ENCODE data around the gene SIK3.

Gene SIK3

DNA sequence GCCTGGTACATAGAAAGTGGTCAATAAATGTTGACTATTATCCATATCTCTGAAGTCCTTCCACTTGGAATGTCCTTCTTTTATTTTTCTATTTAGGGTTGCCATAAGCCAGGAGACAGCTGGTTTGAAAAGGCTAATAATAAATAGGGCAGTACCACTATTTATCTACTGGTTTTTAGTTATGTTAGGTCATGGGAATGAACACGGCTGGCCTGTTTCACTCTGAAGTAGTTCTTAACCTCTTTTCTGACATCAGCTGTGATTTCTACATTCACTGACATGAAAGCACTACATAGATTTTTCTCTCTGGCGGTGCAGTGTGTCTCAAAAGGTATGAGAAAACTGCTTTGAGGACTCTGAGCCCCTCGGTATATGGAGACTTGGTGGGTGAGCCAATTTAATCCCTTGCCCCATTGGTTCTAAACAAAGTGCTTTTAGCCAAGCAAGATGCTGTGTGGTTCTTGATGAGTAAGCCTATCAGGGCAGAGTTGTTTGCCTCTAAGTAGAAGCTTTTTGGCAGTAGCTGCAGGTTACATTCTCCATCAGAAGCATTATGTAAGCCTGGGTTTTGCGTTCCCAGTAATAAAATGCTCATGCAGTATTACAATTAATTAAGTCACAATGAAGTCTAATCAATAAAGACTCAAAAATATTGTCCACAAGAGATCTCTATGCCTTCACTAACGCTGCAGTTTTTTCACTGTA, 212.1 kb downstream of the SIK3 start:
- no peak for DNase-seq

DNA sequence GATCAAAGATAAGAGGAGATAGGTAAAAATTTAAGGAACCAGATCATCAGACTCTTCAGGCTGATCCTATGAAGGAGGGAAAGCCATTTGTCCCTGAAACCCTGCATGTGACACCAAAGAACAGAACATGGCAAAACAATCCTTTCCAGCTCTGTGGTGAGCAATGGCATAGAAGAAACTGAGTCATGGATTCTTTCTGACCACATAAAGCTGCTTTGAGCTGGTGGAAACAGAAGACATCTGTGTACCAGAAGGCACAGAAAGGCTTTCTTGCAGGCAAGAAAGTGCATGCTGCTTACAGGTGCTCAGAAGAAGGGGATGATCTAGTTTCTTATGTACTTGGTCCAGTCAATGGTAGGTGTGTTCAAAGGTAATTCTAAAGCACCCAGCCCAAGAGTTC, 215.8 kb downstream of the SIK3 start:
- DNase-seq = no peak

DNA sequence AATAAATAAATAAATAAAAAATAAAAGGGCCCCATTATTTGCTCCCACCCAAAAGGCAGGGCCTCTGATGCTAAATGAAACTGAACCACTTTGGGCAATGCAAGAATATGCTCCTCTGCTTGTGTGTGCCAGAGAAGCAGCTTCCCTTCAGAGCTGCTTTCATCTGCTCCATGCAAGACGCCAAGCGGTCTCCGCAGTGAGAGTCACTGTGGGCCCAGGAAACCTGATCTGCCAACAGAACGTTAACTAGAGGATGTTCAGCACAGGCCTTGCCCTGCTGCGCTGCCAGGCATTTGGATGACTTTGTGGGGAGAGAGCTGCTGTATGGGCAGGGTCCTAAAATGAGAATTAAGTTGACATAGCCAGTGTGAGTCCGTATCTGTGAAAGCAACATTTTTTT, 217.1 kb downstream of the SIK3 start:
- DNase-seq = no peak

DNA sequence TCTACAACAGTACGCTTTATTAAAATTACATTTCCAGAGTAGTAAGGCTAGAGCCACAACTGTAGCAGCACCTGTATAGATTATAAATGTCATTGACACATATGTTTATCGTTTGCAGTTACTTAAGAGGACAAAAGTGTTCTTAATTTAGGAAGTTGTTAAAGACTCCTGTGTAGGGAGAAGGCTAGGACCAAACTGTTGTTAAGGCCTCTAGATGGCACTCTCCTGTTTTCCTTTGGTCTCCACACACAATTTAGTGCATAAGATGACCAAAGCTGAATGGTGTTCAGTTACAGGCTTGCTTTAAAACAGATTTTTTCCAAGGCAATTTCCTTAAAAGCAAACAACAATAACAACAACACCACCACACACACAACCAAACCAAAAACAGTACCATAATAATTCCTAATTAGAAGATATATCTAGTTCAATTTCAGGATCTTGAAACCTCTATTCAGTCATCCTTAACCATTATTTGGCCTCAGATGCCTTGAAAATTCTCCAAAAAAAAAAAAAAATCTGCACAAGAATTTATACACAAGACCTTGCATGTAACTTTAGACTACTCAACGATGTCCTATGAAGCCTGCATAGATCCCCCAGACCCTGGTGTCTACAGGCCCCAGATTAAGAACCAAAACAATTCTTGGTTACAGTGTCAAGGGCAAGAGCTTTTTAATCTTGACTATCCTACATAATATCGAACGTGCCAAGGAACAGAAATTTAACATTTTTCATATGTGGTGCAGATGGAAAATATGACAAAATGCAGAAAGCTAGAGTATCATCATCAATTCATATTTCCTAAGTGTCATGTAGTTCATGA, 218.2 kb downstream of the SIK3 start:
- DNase-seq = peak; percentile 24

DNA sequence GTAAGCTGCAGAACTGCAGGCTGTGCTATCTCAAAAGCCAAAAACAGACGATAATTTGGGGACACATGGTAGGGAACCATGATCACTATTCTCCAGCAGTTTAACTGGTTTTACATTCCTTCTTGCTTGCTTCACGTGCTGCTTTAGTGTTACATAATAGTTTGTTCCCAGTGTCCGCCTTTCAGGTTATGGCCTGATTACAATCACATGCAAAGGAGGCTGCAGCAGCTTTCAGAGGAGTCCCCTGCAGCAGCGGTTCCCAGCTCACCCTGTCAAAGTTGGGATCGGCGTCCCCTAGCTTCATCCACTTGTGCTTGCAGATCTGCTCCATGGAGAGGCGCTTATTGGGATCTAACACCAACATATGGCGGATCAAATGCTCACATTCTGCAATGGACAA, 221.6 kb downstream of the SIK3 start:
- no peak for DNase-seq

DNA sequence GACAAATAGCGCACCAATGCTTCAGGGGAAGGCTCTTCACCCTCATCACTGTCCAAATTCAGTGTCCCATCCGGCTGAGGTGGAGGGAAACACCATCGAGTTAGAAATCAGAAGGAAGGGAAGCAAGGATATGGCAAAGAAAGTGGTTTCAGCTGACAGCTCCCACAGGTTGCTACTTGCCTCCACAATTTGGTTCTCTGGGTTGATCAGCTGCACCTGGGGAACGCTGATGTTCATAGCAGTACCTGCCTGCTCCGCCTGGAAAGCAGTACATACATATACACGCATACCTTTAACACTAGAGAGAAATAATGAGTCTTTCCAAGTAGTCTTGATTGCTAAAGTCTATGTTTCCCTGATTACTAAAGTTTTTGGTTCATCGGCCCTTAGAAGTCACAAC, 223.0 kb downstream of the SIK3 start:
- DNase-seq = no peak

DNA sequence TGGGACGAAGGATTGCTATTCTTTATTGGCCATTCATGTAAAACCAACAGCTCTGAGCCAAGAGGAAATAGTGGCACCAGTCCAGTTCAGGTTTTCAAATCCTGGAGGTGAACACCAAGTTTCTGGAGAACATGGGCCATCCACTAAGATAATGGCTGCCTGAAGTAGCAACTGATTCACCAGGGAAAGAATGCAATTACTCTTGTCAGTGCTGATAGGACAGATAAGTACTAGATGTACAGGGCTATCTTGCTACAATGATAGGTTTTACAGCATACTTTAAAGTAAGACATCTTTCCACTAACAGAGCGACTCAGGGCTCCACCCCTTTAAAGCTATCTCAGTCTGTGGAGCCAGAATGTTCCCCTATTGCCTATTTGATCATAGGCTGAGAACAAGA, 224.0 kb downstream of the SIK3 start:
- DNase-seq = no peak

DNA sequence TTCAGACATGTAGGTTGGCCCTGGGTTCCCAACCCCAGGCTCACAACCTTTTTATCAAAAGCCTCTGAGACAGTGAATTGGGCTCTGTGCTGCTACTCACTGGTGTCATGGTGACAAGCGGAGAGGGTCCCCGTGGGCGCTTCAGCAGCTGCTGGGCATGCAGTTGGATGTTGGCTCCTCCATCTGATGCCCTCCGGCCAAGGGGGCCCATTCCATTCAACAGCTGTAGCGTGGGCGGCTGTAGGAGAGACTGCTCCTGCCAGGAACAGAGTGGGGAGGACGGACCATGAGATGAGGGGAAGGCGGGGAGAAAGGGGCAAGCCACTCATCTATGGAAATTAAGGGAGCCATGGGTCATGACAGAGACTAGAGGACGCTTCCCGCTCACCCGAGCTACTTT, 224.8 kb downstream of the SIK3 start:
- no peak for DNase-seq

DNA sequence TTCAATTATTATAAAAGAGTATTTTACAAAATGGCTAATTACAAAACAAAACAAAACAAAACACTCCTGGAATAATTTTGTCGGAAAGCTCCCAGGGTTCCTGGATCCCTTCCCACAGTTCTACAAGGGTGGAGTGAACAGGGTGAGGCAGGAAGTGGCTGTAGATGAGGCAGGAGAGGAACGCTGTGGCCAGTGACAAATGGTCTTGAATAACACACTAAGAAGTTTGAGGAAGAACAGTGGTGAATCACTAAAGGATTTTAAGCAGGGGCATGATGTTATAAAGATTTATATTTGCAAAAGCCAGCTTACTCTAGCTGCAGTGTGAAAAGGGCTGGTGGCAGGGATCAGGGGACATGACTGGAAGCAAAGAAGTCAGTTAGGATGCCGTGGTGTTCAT, 227.0 kb downstream of the SIK3 start:
- no peak for DNase-seq

DNA sequence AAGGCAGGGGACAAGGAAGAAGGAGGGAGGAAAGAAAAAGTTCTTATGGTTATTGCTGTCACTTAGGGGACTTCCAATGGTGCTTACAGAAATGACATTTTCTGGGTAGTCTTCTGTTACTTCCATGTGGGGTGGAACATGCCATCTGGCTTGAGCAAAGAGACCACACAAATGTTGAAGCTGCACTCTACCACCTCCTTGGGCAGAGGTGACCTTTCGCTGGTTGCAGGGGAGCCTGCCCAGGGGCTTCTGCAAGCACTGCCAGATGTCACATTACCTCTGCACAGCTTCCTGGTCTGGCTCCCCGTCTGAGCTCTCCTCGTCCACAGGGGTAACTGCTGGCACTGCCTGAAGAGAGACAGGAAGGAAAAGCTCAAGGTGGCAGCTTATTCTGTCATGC, 228.2 kb downstream of the SIK3 start:
- no peak for DNase-seq

DNA sequence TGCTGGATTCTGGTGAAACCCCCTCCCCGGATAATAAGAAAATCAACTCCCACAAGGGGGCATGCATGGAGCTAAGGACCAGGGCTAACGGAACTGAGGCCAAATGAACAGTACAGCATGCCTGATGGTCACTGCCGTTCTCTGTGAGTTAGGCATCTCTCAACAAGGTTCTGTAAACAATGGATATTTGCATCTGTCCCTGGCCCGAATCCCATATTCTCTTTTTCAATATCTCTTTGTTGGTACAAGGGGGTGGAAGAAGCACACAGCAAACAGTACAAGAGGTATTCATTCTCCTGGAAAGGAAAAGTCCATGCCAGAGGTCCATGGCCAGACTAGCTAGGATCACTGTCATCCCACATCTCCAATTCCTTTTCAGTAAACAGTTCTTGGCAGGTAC, 228.6 kb downstream of the SIK3 start:
- DNase-seq = no peak

DNA sequence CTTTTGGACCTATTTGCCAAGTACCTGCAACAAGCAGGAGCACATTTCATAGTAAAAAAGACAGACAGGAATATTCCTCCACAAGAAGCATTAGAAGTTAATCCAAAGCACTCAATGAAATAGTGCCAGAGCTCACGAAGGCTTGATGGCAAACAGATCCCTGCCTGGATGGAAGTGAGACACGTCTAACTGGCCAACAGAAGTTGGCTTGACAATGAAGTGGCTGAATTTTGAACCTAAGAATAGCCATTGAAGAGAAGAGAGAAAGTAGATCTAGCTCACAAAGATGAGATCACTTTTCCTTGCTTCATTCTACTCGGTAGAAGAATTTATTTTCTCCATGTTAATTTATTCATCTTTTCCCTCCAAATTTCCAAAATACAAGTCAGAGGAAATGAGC, 230.2 kb downstream of the SIK3 start:
- DNase-seq = no peak

DNA sequence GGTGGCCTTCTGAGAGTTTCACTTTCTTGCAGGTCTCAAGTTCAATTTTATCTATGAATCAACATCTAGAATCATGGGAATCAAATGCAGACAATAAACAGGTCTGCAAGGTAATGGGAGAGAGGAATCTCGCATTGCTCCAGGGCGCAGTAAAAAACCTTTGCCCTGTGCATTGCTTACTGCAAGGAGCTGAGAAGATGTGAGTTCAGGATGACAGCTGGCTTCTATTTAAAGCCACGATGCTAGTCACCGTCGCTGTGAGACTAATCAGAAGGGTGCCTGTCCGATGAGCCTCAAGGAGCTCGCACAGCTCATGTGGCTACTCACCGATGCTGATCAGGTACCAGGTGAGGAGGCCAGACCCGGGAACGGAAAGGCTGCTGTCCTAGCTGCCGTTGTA, 230.6 kb downstream of the SIK3 start:
- no peak for DNase-seq

DNA sequence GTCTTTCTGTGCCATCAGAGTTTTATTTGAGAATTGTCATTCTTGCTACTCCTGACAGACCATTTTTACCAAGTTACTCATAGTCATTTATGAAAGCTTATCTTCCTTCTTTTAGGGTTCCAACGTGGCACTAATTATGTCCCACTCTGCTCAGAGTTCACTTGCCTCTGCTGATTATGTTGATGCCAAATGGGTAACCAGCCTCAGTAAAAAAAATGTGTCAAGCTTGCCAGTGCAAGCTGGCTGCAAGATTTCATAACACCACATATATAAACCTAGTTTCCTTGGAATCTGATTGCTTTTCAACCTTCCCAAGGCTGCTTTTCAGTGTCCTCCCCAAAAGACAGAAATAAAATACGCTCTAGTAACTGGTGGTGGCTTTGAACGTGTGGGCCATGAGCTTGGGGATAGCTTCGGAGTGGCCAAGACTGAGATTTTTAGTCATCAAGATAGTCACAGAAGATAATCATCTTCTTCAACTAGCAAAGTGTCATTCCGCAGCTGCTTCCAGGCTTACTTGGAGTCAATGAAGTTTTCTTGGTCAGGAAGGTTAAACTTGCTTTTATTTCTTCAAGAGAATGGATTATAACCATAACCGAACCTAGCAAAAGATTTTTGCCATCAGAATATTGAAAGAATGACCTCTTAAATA, 231.3 kb downstream of the SIK3 start:
- no peak for DNase-seq

DNA sequence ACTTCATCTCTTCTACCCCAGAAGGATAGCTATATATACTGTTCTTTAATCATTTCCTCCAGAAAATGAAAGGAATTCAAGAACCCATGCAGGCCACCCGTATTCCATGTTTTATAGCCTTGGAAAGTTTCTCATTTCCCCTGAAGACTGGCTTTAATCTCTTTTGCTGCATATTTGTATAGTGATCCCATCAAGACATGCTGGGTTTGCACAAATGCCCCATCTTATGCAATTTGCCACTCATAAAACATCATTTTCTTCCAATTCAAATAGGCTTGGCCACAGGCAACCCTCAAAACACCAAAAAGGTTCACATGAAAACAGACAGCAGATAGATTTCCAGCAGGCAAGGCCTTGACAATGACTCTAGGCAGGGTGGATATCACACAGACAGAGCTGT, 232.5 kb downstream of the SIK3 start:
- DNase-seq = no peak

DNA sequence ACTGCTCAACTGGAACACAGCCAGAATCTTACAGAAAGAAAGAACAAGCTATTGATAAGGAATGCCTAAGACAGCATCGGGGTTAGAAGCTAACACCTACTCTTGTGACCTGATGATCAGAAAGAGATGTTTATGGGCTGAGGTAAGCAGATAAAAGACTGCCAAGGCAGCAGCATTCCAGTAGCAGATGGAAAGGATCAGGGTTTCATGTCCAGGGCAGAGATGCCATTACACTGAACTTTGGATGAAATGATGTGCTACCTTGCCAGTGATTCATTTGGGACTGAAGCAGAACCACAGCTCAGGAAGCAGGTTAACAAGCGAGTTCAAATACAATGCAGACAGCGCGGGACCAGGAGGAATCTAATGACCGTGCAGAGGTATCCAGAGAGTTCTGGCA, 233.7 kb downstream of the SIK3 start:
- no peak for DNase-seq

DNA sequence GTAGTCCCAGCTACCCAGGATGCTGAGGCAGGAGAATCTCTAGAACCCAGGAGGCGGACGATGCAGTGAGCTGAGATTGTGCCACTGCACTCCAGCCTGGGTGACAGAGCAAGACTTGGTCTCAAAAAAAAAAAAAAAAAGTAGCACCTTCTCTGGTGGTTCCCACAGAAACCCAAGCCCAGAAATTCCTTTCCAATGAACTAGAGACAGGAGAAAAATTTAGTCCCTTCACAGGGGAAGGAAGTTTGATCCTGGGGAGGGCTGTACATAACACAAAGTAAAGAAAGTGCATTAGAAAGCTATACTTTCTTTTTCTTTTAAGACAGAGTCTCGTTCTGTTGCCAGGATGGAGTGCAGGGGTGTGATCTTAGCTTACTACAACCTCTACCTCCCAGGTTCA, 235.3 kb downstream of the SIK3 start:
- DNase-seq = no peak

DNA sequence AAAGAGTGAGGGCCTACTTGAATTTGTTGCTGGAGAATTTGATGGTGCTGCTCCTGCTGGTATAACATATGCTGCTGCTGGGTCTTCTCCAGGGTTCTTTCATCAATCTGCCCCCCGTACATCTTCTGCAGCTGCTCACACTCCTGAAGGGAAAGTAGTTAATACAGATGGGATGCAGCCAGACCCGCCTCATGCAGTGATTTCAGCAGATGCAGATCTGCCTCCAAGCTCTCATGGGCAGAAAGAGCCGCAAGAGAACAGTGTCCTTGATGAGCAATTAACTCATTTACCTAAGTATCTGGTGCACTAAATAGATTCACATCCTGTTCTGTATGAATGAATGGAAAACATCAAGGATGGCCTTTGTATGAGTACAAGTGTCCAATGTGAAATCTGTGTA, 236.0 kb downstream of the SIK3 start:
- DNase-seq = no peak

DNA sequence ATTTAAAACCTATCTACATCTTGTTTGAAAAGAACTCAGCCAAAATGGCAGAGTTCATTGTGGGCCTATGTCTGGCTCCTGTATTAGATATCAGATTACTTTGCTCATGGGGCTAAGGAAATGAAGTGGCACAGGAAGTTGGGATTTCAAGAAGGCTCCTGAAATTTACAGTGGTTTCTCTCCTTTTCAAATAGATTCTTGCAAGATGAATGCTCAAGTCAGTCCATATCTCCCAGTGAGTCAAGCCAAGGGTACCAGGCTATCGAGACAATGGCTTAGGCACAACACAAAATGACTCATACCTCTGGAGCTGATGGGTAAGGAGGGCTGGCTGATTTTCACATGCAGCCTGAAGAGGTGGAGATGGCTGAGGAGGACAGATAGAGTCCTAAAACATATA, 236.7 kb downstream of the SIK3 start:
- no peak for DNase-seq

DNA sequence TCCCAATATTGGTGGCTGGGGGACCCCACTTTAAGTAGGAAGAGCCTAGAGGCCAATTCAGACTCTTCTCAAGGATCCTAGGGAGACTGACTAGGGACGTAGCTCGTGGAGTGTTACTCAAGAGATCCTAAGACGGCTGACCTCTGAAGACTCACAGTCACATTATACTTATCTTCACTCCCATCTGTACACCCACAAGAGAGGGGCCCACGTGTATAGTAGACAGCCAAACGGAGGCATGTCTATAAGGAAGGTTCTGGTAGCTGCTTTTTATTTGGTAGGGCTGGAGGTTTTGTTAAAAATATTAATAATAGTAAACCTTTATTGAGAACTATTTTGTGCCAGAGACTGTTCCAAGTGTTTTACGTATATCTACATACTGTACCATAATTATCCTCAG, 237.9 kb downstream of the SIK3 start:
- DNase-seq = no peak

DNA sequence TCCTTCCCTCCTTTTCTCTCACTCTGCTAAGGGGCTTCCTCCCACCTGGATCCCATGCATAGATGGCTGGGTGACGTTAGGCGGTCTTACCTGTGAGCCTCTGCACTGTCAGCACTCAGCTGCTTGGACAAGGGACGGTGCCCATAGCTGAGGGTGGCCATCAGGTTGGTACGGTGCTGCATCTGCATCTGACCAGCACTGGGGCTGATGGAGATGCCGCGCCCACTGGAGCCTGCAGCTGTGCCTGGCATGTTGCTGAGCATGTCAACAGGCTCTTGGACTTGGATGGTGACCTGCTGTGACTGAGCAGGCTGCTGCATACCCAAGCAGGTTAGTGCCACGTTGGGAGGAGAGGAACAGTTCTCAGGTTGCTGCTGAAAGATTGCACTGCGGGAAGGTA, 239.1 kb downstream of the SIK3 start:
- DNase-seq = no peak

DNA sequence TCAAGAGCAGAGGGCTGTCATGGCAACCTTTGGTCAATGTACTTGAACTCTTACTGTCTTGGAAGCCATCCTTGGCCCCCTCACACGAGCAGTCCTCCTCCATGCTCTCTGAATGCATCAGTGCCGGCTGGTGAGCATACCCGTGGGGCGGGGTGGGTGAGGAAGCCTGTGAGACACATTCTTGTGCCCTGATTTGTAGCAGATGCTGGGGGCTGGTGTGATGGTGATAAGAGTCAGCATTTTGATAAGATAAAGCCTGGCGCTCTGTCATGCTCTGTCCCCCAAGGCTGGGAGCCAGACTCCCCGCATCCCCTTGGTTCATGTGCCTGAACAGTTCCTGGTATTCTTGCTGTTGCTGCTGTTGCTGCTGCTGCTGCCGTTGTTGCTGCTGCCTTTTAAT, 240.3 kb downstream of the SIK3 start:
- no peak for DNase-seq

DNA sequence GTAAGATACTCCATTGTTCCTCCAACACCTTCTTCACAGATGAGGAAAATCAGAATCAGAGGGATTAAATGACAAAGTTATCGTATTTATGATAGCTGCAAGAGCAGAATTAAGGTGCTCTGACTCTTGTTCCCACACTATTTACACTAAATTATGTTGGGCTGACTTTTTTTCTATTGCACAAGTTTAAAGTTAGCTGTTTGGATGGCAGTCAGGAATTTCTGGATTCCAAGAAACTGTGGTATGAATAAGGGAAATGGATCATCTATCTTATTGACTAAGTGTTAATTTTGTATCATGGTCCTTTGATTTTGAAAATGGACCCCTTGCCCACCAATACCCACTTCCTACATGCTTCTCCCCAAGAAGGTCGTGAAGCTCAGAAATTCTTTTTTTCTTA, 240.9 kb downstream of the SIK3 start:
- DNase-seq = no peak

DNA sequence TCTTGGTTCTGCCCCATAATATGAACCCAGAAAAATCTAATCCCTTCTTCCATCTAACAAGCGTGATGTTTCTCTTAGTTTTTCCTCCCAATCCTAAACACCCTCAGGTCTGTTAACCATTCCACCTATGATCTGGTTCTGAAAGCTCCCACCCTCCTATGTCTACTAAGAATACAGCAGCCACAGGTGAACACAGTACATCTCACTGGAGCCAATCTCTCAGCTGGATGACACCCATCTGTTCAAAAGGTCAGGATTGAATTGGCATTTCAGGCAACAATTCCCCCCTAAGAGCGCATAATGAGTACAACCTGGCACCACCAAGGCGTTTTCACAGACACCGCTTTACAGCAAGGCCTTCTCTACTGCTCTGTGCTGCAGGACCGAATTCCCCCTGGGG, 241.8 kb downstream of the SIK3 start:
- DNase-seq = no peak
